NCI-H1417 (cell line): Measurements from ENCODE around the gene ATP6V0E2.

Experiments
- DNase-seq, 3 experiments: peaks; one replicate each; lab custom pipeline; 2025; lab: John Stamatoyannopoulos, UW

Gene ATP6V0E2

DNA sequence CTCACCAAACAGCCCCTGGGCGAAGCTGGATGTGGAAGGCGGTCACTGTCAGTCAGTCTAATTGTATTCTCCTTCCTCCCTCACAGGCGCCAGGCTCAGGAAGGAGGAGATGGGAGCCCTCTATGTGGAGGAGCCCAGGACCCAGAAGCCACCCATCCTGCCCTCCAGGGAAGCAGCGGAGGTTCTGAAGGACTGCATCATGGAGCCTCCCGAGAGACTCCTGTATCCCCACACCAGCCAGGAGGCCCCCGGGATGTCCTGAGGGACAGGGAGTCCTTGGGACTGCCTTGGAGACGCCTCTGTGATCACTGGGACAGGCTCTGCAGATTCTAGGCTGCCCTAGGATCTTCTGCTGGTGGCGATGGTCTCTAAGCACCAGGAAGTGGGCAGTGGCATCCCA lies 9.7 kb upstream of the ATP6V0E2 start:
- DNase-seq: no peak

DNA sequence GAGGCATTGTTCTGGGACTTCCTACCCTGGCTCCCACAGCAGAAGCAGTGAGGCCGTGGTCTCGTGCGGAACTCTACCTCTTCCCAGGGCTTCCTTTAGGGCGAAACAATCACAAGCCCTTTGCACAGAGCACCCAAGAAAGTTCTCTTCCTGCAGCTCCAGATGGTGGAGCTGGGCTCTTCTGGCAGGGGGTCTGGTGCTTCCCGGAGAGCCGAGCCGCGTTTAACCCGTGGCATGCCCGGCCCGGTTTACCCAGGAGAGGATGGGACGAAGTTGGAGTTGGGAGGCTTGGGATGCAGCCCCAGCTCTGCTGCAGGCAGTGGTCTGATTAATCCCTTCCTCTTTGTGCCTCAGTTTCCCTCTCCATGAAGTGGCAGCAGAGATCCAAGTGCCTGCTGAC lies 9.0 kb upstream of the ATP6V0E2 start:
- DNase-seq: no peak

DNA sequence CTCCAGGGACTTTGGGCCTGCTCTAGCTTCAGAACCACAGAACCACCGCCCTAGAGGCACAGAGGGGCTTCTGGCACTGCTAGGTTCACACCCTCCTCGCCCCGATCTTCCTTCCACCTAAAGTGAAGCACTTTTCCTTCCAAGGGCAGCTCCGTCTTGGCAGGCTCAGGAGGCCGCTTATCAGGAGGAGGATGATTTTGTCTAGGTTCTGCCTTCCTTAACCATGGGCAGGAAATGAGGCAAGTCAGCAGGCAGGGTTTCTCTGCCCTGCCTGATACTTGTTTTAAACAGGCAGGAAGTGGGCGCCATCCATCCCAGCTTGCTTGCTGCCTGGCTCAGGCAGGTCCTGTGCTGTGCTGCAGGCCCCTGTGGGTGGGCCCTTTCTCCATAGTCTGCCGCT lies 8.3 kb upstream of the ATP6V0E2 start:
- DNase-seq: no peak

DNA sequence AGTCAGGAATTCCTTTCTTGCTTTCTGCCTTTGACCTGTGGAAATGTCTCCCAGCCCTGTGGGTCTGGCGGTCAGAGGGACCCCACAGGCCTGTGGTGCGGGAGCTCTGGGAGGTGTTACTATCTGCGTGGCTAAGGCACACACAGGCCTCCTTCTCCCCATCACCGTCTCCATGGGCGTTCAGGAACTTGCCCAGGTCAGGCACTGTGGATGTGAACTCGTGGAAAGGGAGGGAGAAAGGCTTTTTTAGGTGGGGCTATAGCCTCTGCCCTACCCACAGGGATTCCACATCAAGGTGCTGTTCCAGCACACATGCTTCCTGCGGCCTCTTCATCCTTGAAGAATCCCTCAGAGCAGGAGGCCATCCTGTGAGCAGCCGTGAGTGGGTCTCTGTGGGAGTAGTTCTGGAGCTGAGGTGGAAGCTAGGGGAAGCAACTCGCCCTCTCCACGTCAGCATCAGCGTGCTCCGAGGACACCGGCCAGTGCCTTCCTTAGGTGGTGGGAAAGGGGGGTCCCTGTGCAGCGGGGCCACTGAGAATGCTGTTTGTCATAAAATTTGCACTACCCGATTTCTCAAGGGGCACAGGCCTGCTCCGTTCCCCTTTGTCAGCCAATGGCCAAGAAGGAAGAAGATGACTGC lies 7.5 kb upstream of the ATP6V0E2 start:
- DNase-seq: no peak

DNA sequence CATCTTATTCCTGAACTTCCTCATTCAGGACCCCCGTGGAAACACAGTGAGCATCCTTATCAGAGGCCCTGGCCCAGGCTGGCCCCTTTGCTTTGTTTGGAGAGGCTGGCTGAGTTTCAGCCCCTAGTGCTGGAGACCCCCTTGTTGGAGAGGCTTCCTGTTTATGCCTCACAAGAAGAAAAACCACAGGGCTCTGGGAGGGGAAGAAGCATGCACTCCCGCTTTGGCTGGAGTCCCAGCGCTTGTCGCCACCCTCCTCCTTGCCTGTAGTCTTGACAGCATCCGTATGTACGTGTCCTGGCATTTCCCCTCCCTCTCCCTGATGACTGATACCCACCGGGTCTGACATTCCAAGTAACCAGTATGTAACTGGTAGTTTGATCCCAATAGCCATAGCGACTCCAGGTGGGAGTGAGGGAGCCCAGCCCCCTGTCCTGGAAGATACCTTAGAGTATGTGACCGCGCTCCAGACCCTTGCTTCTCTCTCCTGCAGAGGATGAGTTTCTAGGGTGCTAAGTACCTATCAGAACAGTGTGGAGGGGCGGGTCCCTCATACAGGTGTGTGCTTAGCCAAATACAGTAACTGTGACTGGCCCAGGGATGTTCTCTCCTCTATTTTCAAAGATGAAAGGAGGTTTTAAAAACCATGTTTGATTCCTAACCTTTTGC lies 6.9 kb upstream of the ATP6V0E2 start:
- DNase-seq: no peak

DNA sequence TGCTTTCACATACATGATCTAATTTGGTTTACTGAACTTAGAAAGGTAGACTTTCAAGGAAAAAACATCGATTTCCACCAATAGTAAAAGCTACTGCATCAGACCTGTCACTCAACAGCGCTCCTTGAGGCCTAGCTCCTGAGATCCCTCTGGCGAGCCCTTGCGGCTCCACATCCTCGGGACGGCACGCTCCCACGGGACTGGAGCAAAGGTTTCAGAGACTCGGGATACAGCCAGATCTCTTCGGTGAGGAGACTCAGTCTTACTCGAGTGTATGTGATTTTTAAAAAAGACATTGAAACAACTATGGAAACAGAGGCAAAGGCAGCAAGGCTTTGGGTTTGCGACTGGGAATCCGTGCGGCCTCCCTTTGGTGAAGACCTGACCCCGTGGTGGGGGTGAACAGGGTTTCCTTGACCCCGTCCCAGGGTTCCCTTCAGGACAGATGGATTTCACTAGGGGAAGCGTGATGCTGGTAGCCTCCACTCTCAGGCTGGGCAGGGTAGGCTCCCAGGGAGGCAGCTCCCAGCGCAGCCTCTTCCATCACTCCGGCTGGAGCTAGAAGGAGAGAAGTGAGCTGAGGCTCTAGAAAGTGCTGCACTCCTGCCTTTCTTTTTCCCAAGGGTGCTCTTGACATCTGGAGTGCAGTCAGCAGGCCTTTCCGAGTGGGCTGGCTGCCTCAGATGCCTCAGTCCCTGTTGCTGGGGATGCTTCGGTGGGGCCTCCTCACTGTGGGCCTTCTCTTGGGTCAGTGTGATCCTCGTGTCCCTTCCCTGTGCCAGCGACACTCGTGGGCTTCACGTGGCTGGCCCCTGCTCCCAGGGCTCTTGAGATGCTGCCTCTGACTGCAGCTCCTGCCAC lies 5.8 kb upstream of the ATP6V0E2 start:
- DNase-seq: no peak

DNA sequence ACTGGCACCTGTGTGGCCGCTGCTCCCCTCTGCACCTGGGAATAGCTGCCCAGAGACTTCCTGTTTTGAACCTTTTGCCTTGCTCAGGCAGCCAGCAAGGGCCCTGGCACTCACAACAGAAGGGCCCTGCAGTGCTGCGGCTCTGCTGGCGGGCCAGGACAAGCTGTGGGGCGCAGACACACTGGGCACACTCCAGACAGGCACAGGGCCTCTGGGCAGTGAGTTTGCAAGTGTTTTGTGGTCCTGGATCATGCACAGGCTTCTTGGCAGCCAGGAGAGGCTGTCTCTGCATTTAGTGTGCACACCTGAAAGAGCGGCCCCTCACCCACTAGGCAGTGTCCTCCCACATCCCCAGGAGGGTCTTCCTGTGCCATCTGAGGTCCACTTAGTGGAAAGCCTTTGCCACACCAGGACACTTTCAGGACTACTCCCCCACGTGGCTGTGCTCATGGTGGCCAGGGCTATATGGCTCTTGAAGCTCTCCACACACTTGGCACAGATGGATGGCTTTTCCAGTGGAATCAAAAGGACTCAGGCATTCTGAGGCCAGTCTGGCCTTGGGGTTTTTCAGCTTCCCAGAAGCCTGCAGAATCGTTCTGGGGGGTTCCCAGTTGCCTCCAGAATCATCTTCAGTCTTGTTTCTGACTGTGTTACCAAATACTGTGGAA lies 5.0 kb upstream of the ATP6V0E2 start:
- no peak for DNase-seq

DNA sequence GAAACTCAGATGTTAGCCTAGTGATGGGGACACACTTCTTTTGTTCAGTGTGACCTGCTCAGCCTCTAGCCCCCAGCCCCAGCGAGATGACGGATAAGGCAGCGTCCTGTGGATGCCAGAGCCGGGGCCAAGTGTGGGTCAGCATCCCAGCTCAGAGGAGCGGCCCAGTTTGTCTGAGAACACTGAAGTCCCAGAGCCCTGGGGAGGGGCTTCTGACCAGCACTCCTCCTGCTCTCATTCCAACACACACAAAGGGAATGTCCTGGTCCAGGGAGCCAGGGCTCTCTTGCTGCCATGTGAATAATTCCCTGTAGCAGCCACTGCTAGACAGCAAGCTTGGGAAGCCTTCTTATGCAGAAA lies 4.5 kb upstream of the ATP6V0E2 start:
- no peak for DNase-seq

DNA sequence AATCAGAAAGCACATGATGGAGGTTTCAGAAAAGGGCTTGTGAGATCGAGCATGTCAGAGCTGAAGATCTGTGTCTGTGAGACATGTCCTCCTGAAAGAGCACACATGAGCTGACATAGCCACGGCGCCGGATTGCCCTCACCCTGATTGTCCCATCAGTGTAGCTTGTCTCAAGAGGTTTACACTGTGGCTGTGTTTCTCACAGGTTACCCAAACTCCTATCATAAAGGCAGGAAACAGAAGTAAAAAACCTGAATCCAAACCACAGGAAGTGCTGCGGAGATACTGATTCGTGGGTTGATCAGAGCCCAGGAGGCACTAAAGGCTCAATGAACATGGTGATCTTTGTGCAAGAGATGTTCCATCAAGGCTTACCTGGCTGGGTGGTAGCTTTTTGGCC lies 3.9 kb upstream of the ATP6V0E2 start:
- no peak for DNase-seq

DNA sequence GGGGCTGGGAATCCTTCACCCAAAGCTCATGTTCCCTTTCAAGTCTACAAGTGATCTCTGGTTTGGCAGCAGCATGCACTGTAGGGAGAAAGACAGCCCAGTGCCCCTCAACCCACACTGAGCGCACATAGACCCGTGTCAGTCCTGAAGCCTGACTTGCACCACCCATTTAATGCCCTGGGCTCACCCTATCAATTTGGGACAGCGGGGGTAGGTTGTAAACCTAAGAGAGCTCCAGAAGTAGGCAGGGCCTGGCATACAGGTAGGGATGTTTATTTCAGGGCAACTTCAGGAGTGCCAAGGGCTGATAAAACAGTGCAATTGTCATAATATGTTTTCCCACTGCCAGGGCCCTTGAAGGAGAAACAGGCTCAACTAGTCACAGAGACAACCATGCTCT lies 3.5 kb upstream of the ATP6V0E2 start:
- no peak for DNase-seq

DNA sequence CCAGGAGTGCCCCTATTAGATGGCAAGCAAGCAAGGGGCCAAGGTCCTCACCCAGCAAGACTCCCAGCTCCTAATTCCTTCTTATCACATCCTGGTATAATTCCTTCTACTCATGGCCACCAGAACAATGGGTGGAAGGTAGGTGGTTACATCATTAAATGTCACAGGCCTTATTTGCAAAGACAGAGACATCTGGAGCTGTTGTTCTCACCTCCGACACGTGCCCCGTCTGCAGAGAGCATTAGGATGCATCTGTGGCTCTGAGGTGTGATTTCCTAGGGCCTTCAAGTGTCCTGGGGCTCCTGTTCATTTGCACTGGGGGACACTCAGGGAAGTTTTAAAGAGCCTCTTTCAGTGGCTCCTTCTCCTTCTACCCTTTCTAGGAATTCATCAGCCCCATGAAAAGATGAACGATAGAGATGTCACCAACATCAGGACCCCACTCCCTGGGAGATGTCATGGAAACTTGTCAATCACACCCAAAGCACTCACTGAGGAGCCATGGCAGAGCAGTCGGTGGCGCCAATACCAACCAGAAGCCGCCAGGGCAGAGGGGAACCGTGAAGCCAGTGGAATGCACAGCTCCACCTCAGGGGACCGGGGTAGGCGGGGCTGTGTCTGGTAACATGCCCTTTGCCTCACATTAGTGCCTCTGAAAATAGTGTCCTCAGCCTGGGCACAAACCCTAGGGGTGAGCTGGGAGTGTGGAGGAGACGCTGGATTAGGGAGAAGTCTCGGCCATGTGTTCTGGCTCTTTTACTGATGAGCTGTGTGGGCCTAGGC lies 2.9 kb upstream of the ATP6V0E2 start:
- DNase-seq: no peak

DNA sequence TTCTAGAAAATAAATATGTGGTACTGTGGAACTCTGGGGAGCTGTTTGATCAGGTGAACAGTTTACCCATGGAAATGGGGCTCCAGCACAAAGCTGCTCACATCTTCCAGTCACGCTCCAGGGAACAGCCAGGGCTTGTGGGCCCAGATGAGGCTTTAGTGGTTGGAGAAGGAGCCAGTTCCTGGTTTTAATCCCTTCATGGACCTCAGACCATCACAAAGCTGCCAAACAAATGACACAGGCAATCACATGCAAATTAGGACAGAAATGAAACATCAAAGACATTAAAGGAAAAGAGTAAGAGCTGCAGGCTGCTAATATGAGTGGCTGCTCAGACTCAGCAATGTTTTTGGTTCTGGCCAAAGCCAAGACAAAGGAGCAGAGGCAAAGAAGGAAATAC lies 2.2 kb upstream of the ATP6V0E2 start:
- no peak for DNase-seq

DNA sequence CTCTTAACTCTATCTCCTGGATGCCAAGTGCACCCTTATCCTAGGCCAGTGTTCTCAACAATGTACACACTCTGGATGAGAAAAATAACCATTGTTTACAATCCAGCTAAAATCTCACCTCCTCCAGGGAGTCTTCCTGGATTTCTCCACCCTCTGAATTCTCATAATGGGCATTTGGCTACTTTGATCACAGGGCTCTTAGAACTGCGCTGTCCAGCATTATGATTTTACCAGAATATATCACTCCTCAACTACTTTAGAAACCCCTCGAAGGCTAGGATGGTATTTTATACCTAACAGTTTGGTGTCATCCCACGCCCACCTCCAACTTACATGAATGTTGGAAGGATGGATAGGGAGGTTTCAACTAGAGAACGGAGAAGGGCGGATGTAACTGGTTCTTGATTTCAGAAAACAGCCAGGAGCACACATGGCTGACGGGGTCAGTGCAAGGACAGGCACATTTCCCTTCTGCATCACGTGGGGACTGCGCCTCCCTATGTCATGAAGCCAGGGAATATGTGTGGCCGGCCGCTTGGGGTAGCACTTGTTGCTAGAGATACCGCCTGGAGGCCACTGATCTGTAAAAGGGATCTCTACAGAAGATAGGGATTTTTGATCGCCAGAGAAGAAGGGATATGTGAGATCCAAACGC lies 1.2 kb upstream of the ATP6V0E2 start:
- peak; percentile 71 to 92 (median 79) for DNase-seq

DNA sequence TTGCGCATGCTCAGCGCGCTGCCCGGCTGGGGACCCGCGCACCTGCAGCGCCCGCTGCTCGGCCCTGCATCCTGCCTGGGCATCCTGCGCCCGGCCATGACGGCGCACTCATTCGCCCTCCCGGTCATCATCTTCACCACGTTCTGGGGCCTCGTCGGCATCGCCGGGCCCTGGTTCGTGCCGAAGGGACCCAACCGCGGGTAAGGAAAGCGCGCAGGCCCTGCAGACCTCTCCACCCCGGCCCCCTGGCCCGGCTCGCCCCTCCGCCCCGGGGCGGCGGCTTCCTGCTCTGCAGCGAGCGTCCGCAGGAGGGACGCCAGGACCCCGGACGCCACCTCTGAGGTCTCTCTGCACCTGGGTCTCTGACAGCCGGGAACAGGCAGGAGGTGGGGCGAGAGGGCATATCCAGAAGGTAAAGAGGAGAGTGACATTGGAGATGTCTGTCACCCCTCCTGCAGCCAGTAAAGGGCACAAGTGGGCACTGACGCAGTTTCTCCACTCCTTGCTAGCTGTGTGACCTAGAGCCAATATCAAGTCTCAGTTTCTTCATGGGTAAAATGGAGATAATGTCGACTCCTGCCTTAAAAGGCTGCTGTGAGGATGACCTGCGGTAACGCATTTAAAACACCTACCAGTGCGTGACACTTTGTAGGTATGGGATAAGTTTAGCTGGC lies 338 bp downstream of the ATP6V0E2 start:
- DNase-seq: peak in 1 of 3 experiments; percentile 52

DNA sequence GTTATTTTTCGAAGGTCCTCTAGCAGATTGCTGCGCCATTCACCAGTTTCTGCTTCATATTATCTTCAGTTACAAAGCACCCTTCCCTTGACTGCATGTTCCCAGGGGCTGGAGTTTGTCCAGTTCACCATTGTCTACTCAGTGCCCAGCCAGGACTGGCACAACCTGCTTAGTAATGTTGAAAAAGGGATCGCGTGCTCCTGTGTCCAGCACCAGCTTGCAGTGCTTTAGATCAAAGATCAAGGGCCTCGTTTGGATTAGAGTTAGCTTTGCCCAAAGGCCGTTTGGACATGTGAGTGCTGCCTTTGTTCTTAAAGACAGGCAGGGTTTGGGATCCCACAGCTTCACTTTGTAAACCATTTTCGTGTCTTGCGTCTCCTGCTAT lies 867 bp downstream of the ATP6V0E2 start:
- DNase-seq: no peak

DNA sequence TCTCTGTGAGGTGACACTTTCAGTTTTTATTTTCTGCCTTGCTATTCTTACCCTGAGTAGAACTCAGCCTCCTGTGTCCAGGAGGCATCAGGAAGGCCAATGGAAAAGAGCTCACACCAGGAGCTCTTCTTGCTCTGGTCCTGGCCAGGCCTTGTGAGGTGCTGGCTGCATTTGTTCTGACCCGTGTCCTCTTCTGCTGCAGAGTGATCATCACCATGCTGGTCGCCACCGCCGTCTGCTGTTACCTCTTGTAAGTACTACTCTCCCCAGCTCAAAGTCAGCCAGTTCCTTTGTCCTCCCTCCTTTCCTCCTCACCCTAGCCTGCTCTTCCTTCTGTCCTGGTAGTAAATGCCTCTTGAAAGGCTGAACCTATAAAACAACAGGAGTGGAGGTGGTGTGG lies 1.6 kb downstream of the ATP6V0E2 start:
- DNase-seq: no peak

DNA sequence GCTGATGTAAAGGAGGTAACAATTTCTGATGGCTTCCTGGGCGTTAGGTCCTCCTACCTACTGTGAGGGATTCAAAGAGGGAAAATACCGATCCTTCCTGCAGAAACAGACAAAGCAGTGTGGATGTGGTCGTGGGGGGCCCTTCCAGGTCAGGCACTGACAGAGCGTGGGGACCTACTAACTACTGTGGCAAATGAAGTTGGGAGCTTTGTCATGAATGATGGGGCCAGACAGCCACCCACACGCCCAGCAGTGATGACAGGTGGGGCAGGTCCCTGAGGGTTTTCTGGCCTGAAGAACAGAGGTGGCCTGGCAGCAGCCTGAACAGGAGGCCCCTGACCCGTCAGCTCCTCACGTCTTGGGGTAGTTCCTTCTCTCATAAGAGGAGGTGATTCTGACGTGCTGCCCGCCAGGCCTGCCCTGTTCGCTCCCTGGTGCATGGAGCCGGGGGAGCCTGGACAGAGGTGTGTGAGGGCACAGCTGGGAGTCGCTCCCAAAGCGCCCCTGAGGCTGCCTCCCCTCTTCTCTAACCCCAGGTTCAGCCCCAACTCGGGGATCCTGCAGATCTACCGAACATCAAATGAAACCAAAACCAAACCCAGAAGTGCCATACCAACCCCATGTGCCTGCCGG lies 4.2 kb downstream of the ATP6V0E2 start:
- no peak for DNase-seq

DNA sequence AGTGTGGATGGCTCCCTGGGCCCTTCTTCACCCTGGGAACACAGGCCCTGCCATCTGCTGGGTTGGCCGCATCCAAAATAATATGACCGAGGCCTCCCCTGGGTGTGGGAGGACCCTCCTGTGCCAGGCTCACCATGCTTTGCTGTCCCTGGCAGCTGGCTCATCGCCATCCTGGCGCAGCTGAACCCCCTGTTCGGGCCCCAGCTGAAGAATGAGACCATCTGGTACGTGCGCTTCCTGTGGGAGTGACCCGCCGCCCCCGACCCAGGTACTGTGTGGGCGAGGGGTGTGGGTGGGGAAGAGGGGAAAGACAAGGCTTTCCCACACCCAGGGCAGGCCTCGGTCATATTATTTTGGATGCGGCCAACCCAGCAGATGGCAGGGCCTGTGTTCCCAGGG lies 4.8 kb downstream of the ATP6V0E2 start:
- no peak for DNase-seq

DNA sequence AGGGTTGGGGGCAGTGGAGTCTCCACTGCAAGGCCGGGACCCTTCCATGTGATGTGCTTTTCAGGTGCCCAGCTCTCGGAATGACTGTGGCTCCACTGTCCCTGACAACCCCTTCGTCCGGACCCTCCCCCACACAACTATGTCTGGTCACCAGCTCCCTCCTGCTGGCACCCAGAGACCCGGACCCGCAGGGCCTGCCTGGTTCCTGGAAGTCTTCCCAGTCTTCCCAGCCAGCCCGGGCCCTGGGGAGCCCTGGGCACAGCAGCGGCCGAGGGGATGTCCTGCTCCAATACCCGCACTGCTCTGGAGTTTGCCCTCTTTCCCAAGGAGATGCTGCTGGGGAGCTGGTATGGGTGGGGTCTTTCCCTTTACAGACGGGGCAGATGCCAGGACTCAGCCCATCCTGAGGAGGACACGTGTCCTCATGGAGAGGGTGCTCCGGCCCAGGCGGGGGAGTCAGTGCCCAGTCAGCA lies 5.5 kb downstream of the ATP6V0E2 start:
- no peak for DNase-seq
